Effector memory CD8-positive, alpha-beta T cell (primary cell): ENCODE measurements around the gene SUPT3H.
A peak's percentile ranks its signal among the peaks of the same experiment; 100 is the strongest.

Experiments used
- ATAC-seq: fragments of 150-1000 bp; cut with Tn5 transposase; replicated peaks from 2 replicates; pipeline ENCODE4 v1.10.0; 2021; ENCODE audit warnings: mild to moderate bottlenecking, moderate library complexity
- DNase-seq, 3 experiments: peaks; one replicate each; pipeline ENCODE4 v3.0.0; 2021
- H3K27ac Mint-ChIP-seq, 2 donors: one replicate each; pipeline ENCODE4 v1.8.0; 2022; ENCODE audit warnings: mild to moderate bottlenecking in 2 of 2, mixed read lengths in 2 of 2, moderate library complexity in 2 of 2
- H3K27me3 Mint-ChIP-seq, 2 donors: one replicate each; pipeline ENCODE4 v1.8.0; 2022; ENCODE audit warnings: mixed read lengths in 2 of 2
- H3K36me3 Mint-ChIP-seq: one replicate; pipeline ENCODE4 v1.8.0; 2022; ENCODE audit warnings: mild to moderate bottlenecking, moderate library complexity, mixed read lengths; ENCODE audit not compliant: insufficient read depth
- H3K4me1 Mint-ChIP-seq, 2 donors: one replicate each; pipeline ENCODE4 v1.8.0; 2022; ENCODE audit warnings: low read depth in 2 of 2, mixed read lengths in 2 of 2
- H3K4me3 Mint-ChIP-seq, 2 donors: one replicate each; pipeline ENCODE4 v1.8.0; 2022; ENCODE audit warnings: mild to moderate bottlenecking in 2 of 2, mixed read lengths in 2 of 2, moderate library complexity in 2 of 2
- H3K9me3 Mint-ChIP-seq, 2 donors: one replicate each; pipeline ENCODE4 v1.8.0; 2022; ENCODE audit warnings: mixed read lengths in 2 of 2
- total RNA-seq, 9 experiments: gene quantifications; one replicate each; lab custom pipeline; 2026; lab: John Stamatoyannopoulos, UW

Gene SUPT3H
- 11.5 to 21.9 (median 16.4) reads per million in 9 experiments for total RNA-seq

- peak within 1 kb of the TSS; percentile 97 to 98 for H3K27ac Mint-ChIP-seq
- H3K9me3 Mint-ChIP-seq, result no peaks in the 10 kb centered on the region
- peak within 1 kb of the TSS; percentile 93 to 97 for H3K4me3 Mint-ChIP-seq
- H3K36me3 Mint-ChIP-seq, result peaks cover 18% of the 10 kb centered on the region
- no peaks in the 10 kb centered on the region for H3K27me3 Mint-ChIP-seq
- DNase-seq (peak; percentile 84 to 85 (median 85)), ATAC-seq (peak; percentile 78)
- peaks cover 11 to 12% of the 10 kb centered on the region in 2 donors for H3K4me1 Mint-ChIP-seq
These were observed at the start of gene SUPT3H for GRCh38 chr6:45377554-45378333. SUPT3H (minus strand) TSS chr6:45377934.

- Mint-ChIP-seq H3K4me3 (peak overlapping the region in 1 of 2 donors; percentile 100), H3K27ac (peak overlapping the region in 1 of 2 donors; percentile 75), H3K9me3 (no peaks in the 10 kb centered on the region), H3K27me3 (peaks cover 0 to 5% of the 10 kb centered on the region in 2 donors), H3K36me3 (peaks cover 33% of the 10 kb centered on the region), H3K4me1 (peaks cover 30 to 32% of the 10 kb centered on the region in 2 donors)
- DNase-seq, result no peak
- no peak for ATAC-seq
These were observed 48.5 kb upstream of the SUPT3H start for GRCh38 chr6:45426251-45426650.

GRCh38 chr6:45424451-45424861 is 46.7 kb upstream of the SUPT3H start:
- no peaks in the 10 kb centered on the region for H3K9me3 Mint-ChIP-seq
- H3K36me3 Mint-ChIP-seq, result peaks cover 46% of the 10 kb centered on the region
- H3K27me3 Mint-ChIP-seq, result peaks cover 8 to 13% of the 10 kb centered on the region in 2 donors
- H3K4me1 Mint-ChIP-seq, result peaks cover 33 to 40% of the 10 kb centered on the region in 2 donors
- no peak for DNase-seq
- H3K27ac Mint-ChIP-seq, result peak overlapping the region; percentile 10 to 98
- no peak for ATAC-seq
- peak overlapping the region; percentile 98 to 100 for H3K4me3 Mint-ChIP-seq

GRCh38 chr6:45423824-45424450 is 46.2 kb upstream of the SUPT3H start:
- ATAC-seq, result no peak

GRCh38 chr6:45423111-45423823 is 45.5 kb upstream of the SUPT3H start:
- Mint-ChIP-seq H3K27me3 (peaks cover 13 to 17% of the 10 kb centered on the region in 2 donors), H3K36me3 (peaks cover 43% of the 10 kb centered on the region), H3K4me3 (peak overlapping the region; percentile 98 to 100), H3K27ac (peak overlapping the region; percentile 91 to 98), H3K4me1 (peaks cover 26 to 44% of the 10 kb centered on the region in 2 donors), H3K9me3 (no peaks in the 10 kb centered on the region)
- ATAC-seq, result peak; percentile 1
- DNase-seq, result peak in 1 of 3 experiments; percentile 12

More at GRCh38 chr6:45423824-45424450, 46.2 kb upstream of the SUPT3H start:
- Mint-ChIP-seq H3K4me3 (peak overlapping the region; percentile 98 to 100), H3K4me1 (peaks cover 31 to 44% of the 10 kb centered on the region in 2 donors), H3K27me3 (peaks cover 13 to 17% of the 10 kb centered on the region in 2 donors), H3K9me3 (no peaks in the 10 kb centered on the region), H3K36me3 (peaks cover 46% of the 10 kb centered on the region), H3K27ac (peak overlapping the region; percentile 10 to 98)
- DNase-seq, result no peak

GRCh38 chr6:45422503-45423110 is 44.9 kb upstream of the SUPT3H start:
- Mint-ChIP-seq H3K27ac (peak overlapping the region; percentile 91 to 98), H3K36me3 (peaks cover 43% of the 10 kb centered on the region), H3K4me1 (peaks cover 26 to 44% of the 10 kb centered on the region in 2 donors), H3K9me3 (no peaks in the 10 kb centered on the region), H3K4me3 (peak overlapping the region; percentile 98 to 100), H3K27me3 (peaks cover 13 to 17% of the 10 kb centered on the region in 2 donors)
- DNase-seq (peak; percentile 52 to 62 (median 61)), ATAC-seq (peak; percentile 46)

- DNase-seq (peak; percentile 20 to 33 (median 31)), ATAC-seq (peak; percentile 35)
- Mint-ChIP-seq H3K4me3 (peak overlapping the region; percentile 98 to 100), H3K27ac (peak overlapping the region; percentile 89 to 98), H3K9me3 (no peaks in the 10 kb centered on the region), H3K27me3 (peaks cover 13 to 17% of the 10 kb centered on the region in 2 donors), H3K36me3 (peaks cover 43% of the 10 kb centered on the region), H3K4me1 (peaks cover 26 to 44% of the 10 kb centered on the region in 2 donors)
These were observed 44.2 kb upstream of the SUPT3H start for GRCh38 chr6:45421709-45422502.

- peaks cover 43% of the 10 kb centered on the region for H3K36me3 Mint-ChIP-seq
- no peak for ATAC-seq
These were observed 43.4 kb upstream of the SUPT3H start for GRCh38 chr6:45420909-45421708.

GRCh38 chr6:45420083-45420908 is 42.6 kb upstream of the SUPT3H start:
- Mint-ChIP-seq H3K27me3 (peaks cover 19 to 25% of the 10 kb centered on the region in 2 donors), H3K27ac (peak overlapping the region; percentile 89 to 98), H3K4me3 (peak overlapping the region; percentile 98 to 100), H3K4me1 (peaks cover 26 to 44% of the 10 kb centered on the region in 2 donors), H3K36me3 (peaks cover 43% of the 10 kb centered on the region), H3K9me3 (no peaks in the 10 kb centered on the region)
- peak; percentile 43 to 55 (median 47) for DNase-seq
- peak; percentile 48 for ATAC-seq

More at GRCh38 chr6:45420909-45421708, 43.4 kb upstream of the SUPT3H start:
- H3K27me3 Mint-ChIP-seq, result peaks cover 13 to 17% of the 10 kb centered on the region in 2 donors
- peaks cover 26 to 44% of the 10 kb centered on the region in 2 donors for H3K4me1 Mint-ChIP-seq
- no peak for DNase-seq
- no peaks in the 10 kb centered on the region for H3K9me3 Mint-ChIP-seq
- peak overlapping the region; percentile 98 to 100 for H3K4me3 Mint-ChIP-seq
- H3K27ac Mint-ChIP-seq, result peak overlapping the region; percentile 89 to 98

- peaks cover 25 to 26% of the 10 kb centered on the region in 2 donors for H3K27me3 Mint-ChIP-seq
- DNase-seq, result peak; percentile 40 to 44 (median 43)
- peaks cover 24 to 40% of the 10 kb centered on the region in 2 donors for H3K4me1 Mint-ChIP-seq
These were observed 41.9 kb upstream of the SUPT3H start for GRCh38 chr6:45419571-45420082.

GRCh38 chr6:45417436-45417835 is 39.7 kb upstream of the SUPT3H start:
- peaks cover 25% of the 10 kb centered on the region for H3K36me3 Mint-ChIP-seq
- H3K9me3 Mint-ChIP-seq, result no peaks in the 10 kb centered on the region
- ATAC-seq, result no peak
- peaks cover 19 to 31% of the 10 kb centered on the region in 2 donors for H3K4me1 Mint-ChIP-seq
- H3K27me3 Mint-ChIP-seq, result peaks cover 25 to 26% of the 10 kb centered on the region in 2 donors
- DNase-seq, result no peak
- H3K27ac Mint-ChIP-seq, result no peak overlapping the region
- no peak overlapping the region for H3K4me3 Mint-ChIP-seq

More at GRCh38 chr6:45419571-45420082, 41.9 kb upstream of the SUPT3H start:
- peaks cover 42% of the 10 kb centered on the region for H3K36me3 Mint-ChIP-seq
- peak; percentile 11 for ATAC-seq
- peak overlapping the region; percentile 98 to 100 for H3K4me3 Mint-ChIP-seq
- H3K9me3 Mint-ChIP-seq, result no peaks in the 10 kb centered on the region
- peak overlapping the region in 1 of 2 donors; percentile 98 for H3K27ac Mint-ChIP-seq
